HG03103 (cell line): ENCODE measurements around the gene ZBTB7C.

Experiments used
- ATAC-seq: cut with Tn5 transposase; IDR thresholded peaks from one replicate; pipeline ENCODE4 v1.9.1; 2021; ENCODE audit warnings: low read depth; ENCODE audit not compliant: unreplicated experiment

Gene ZBTB7C

GRCh38 chr18:48328473-48329210 is 80.5 kb downstream of the ZBTB7C start:
- no peak for ATAC-seq

- no peak for ATAC-seq
These were observed 82.1 kb downstream of the ZBTB7C start for GRCh38 chr18:48326901-48327675.

GRCh38 chr18:48325115-48325665 is 84.0 kb downstream of the ZBTB7C start:
- ATAC-seq = no peak

GRCh38 chr18:48324651-48325050 is 84.5 kb downstream of the ZBTB7C start:
- no peak for ATAC-seq

GRCh38 chr18:48323151-48323550 is 86.0 kb downstream of the ZBTB7C start:
- no peak for ATAC-seq

GRCh38 chr18:48321536-48321935 is 87.6 kb downstream of the ZBTB7C start:
- ATAC-seq = no peak

GRCh38 chr18:48321121-48321520 is 88.1 kb downstream of the ZBTB7C start:
- ATAC-seq = no peak

- ATAC-seq = no peak
These were observed 88.6 kb downstream of the ZBTB7C start for GRCh38 chr18:48320639-48320945.

GRCh38 chr18:48319801-48320638 is 89.2 kb downstream of the ZBTB7C start:
- no peak for ATAC-seq

- no peak for ATAC-seq
These were observed 90.7 kb downstream of the ZBTB7C start for GRCh38 chr18:48318436-48318835.

GRCh38 chr18:48317781-48318381 is 91.3 kb downstream of the ZBTB7C start:
- ATAC-seq = no peak

- no peak for ATAC-seq
These were observed 93.0 kb downstream of the ZBTB7C start for GRCh38 chr18:48316177-48316576.

GRCh38 chr18:48314690-48315089 is 94.5 kb downstream of the ZBTB7C start:
- ATAC-seq = no peak

- ATAC-seq = no peak
These were observed 95.4 kb downstream of the ZBTB7C start for GRCh38 chr18:48313792-48314191.

- no peak for ATAC-seq
These were observed 97.1 kb downstream of the ZBTB7C start for GRCh38 chr18:48312066-48312465.

GRCh38 chr18:48310999-48311398 is 98.2 kb downstream of the ZBTB7C start:
- no peak for ATAC-seq

- ATAC-seq = no peak
These were observed 98.8 kb downstream of the ZBTB7C start for GRCh38 chr18:48310353-48310752.

- ATAC-seq = no peak
These were observed 100.2 kb downstream of the ZBTB7C start for GRCh38 chr18:48308755-48309575.

GRCh38 chr18:48308027-48308635 is 101.1 kb downstream of the ZBTB7C start:
- ATAC-seq = no peak
